K562 (cell line): ENCODE measurements around the gene ASPDH. TPM values are rescaled to one million over a fixed set of nuclear protein-coding genes. Genes with fewer than 3 reads are reported as not detected.

Experiments used
- ATAC-seq: fragments of 200-7000 bp; cut with Tn5 transposase; 3 replicates; pipeline ENCODE4 v1.9.1; 2020; ENCODE audit warnings: moderate library complexity
- BruUV-seq: library from RNA; stranded (reverse); fragments of 400-500 nt; replicated peaks from 2 replicates; lab custom pipeline; 2021; lab: Mats Ljungman, UMichigan
- CTCF ChIA-PET: fragments of 300-600 bp; formaldehyde crosslinking; extraction: SDS; loops from one replicate; lab custom pipeline; 2021; ENCODE audit warnings: low intra/inter-chr PET ratio; lab: Yijun Ruan, JAX
- POLR2A ChIA-PET: fragments of 300-600, 350-650 bp; sonication (Branson Sonifier 250); formaldehyde crosslinking; extraction: SDS; loops from one replicate; lab custom pipeline; 2021; ENCODE audit warnings: antibody characterized with exemption, inconsistent platforms; lab: Yijun Ruan, JAX
- DNase-seq, 4 experiments: peaks; one replicate each; pipeline versions ENCODE4 v3.0.0 to v3.0.0-alpha.2; 2011 to 2018; ENCODE audit warnings: low spot score in 3 of 4, mixed read lengths in 3 of 4; ENCODE audit errors: extremely low read depth in 1 of 4
- FAIRE-seq: peaks from 2 replicates; lab custom pipeline; 2011; peaks lifted over from hg19 to GRCh38; lab: Jason Lieb, UNC
- H2AFZ ChIP-seq: 2 replicates; pipeline ENCODE4 v1.6.0; 2011; ENCODE audit warnings: low read depth, low read length, control low read depth, inconsistent platforms
- H3K27ac ChIP-seq: fragments of 200-600 bp; 3 replicates; pipeline ENCODE4 v1.8.0; 2011; ENCODE audit warnings: low read depth, mild to moderate bottlenecking, control low read depth, inconsistent platforms, low read length, moderate library complexity, mixed read lengths; ENCODE audit errors: extremely low read depth
- H3K27me3 ChIP-seq, 2 experiments: fragments of 300-600 bp in 1 of 2; 2 replicates in 1 of 2; 3 replicates in 1 of 2; pipeline versions ENCODE4 v1.6.0 to v1.8.0; 2011; ENCODE audit warnings: inconsistent platforms in 2 of 2, low read length in 2 of 2, mild to moderate bottlenecking in 1 of 2, mixed read lengths in 1 of 2, moderate library complexity in 1 of 2; ENCODE audit not compliant: control insufficient read depth in 2 of 2, insufficient read depth in 2 of 2
- H3K36me3 ChIP-seq: fragments of 300-600 bp; 3 replicates; pipeline ENCODE4 v1.8.0; 2011; ENCODE audit warnings: mild to moderate bottlenecking, low read length, inconsistent platforms; ENCODE audit not compliant: control insufficient read depth, insufficient read depth
- H3K4me1 ChIP-seq, 2 experiments: fragments of 200-600 bp in 1 of 2; replicated peaks in 1 of 2; 2 replicates in 1 of 2; 3 replicates in 1 of 2; pipeline versions ENCODE4 v1.5.1 to v1.8.0; 2011; ENCODE audit warnings: inconsistent platforms in 2 of 2, low read length in 2 of 2, mild to moderate bottlenecking in 1 of 2, mixed read lengths in 1 of 2, moderate library complexity in 1 of 2; ENCODE audit not compliant: control insufficient read depth in 2 of 2, insufficient read depth in 2 of 2
- H3K4me2 ChIP-seq: 2 replicates; pipeline ENCODE4 v1.6.1; 2011; ENCODE audit warnings: low read length, control low read depth, inconsistent platforms, mixed read lengths; ENCODE audit not compliant: insufficient read depth
- H3K4me3 ChIP-seq: fragments of 200-600 bp; sonication (generic), shearing (Covaris generic); 2 replicates; pipeline ENCODE4 v1.5.1; 2016; ENCODE audit warnings: control low read depth, inconsistent platforms
- H3K79me2 ChIP-seq: fragments of 200-600 bp; 3 replicates; pipeline ENCODE4 v1.8.0; 2011; ENCODE audit warnings: low read length, inconsistent platforms; ENCODE audit not compliant: control insufficient read depth, insufficient read depth
- H3K9ac ChIP-seq, 2 experiments: 2 replicates each; pipeline versions ENCODE4 v1.6.0 to v1.6.1; 2011; ENCODE audit warnings: low read depth in 2 of 2, low read length in 2 of 2, control low read depth in 1 of 2, inconsistent platforms in 1 of 2, mild to moderate bottlenecking in 1 of 2, mixed read lengths in 1 of 2; ENCODE audit not compliant: insufficient read depth in 1 of 2
- H3K9me1 ChIP-seq: one replicate; pipeline ENCODE4 v1.6.0; 2011; ENCODE audit warnings: inconsistent platforms, mild to moderate bottlenecking, low read length, moderate library complexity; ENCODE audit not compliant: control insufficient read depth, insufficient read depth
- H3K9me3 ChIP-seq: replicated peaks from 2 replicates; pipeline ENCODE4 v1.5.1; 2011; ENCODE audit warnings: low read depth, low read length, inconsistent platforms; ENCODE audit not compliant: control insufficient read depth, insufficient read depth
- H4K20me1 ChIP-seq: replicated peaks from 2 replicates; pipeline ENCODE4 v1.6.1; 2011; ENCODE audit warnings: low read length, inconsistent platforms, mixed read lengths; ENCODE audit not compliant: control insufficient read depth, insufficient read depth
- EGR1 ChIP-seq: fragments of 450-650 bp; conservative IDR thresholded peaks from 2 replicates; pipeline ENCODE4 v1.6.1; 2017; ENCODE audit warnings: mild to moderate bottlenecking
- HEY1 ChIP-seq: fragments of 250-450 bp; sonication (Bioruptor Pico); IDR thresholded peaks from 2 replicates; pipeline ENCODE4 v1.5.0; 2020; ENCODE audit warnings: mild to moderate bottlenecking, moderate library complexity, borderline replicate concordance
- KDM1A ChIP-seq, 2 experiments: fragments of 450-650 bp; IDR thresholded peaks; 2 replicates each; pipeline ENCODE4 v1.6.1; 2016; ENCODE audit warnings: mild to moderate bottlenecking in 2 of 2
- KDM2B ChIP-seq: fragments of 250-450 bp; sonication (Bioruptor Pico); IDR thresholded peaks from 2 replicates; pipeline ENCODE4 v1.8.0; 2021; ENCODE audit warnings: mild to moderate bottlenecking, moderate library complexity
- LARP7 ChIP-seq: fragments of 450-650 bp; IDR thresholded peaks from 2 replicates; pipeline ENCODE4 v1.6.1; 2016
- MCM7 ChIP-seq, 2 experiments: fragments of 450-650 bp; IDR thresholded peaks; 2 replicates each; pipeline ENCODE4 v1.6.1; 2016 to 2018
- SMAD3 ChIP-seq: fragments of 450-650 bp; formaldehyde crosslinking; conservative IDR thresholded peaks from 2 replicates; pipeline ENCODE4 v1.4.0; 2020; ENCODE audit warnings: mild to moderate bottlenecking
- TGIF2 ChIP-seq: sonication (generic); formaldehyde crosslinking; IDR thresholded peaks from 2 replicates; pipeline ENCODE4 v1.8.1; 2022; ENCODE audit warnings: mild to moderate bottlenecking, missing genetic modification reagents, moderate library complexity
- ZNF263 ChIP-seq: sonication (generic); formaldehyde crosslinking; IDR thresholded peaks from 2 replicates; pipeline ENCODE4 v1.8.0; 2022; ENCODE audit warnings: mild to moderate bottlenecking, missing genetic modification reagents, borderline replicate concordance
- ZNF449 ChIP-seq: fragments of 250-450 bp; sonication (Bioruptor Pico); IDR thresholded peaks from 2 replicates; pipeline ENCODE4 v1.8.0; 2022; ENCODE audit warnings: moderate library complexity, mild to moderate bottlenecking, inconsistent platforms
- WGBS: fragments of 100-300 bp; shearing (Covaris generic); methylation state at CpG from one replicate; pipeline ENCODE4 v1.1.6; 2016; ENCODE audit warnings: low coverage, mixed read lengths; ENCODE audit not compliant: insufficient coverage; ENCODE audit errors: missing lambda C conversion rate; 5-methylcytosine and 5-hydroxymethylcytosine counted together
- in situ Hi-C: fragments of 300-500 bp; cut with MboI; formaldehyde crosslinking; loops from 4 replicates; pipeline ENCODE4 v1.15.0; 2018; ENCODE audit warnings: inconsistent platforms, mixed read lengths
- intact Hi-C: fragments of 100-400 bp; cut with micrococcal nuclease; formaldehyde crosslinking; loops from 2 replicates; pipeline ENCODE4 v1.14.2; 2022
- polyA plus RNA-seq, 8 experiments: library from polyadenylated mRNA; depleted of rRNA in 4 of 8; stranded (reverse) in 5 of 8; unstranded in 3 of 8; fragments of >200 nt; fragmentation: Nextera tagmentation in 2 of 8; fragmentation: Illumina TruSeq in 1 of 8; extraction: Ambion mirVana in 2 of 8; extraction: Trizol in 1 of 8; gene quantifications; 2 replicates each; pipeline versions ENCODE4 v1.2.1 to v1.2.3, GENCODE V29; 2011 to 2014; ENCODE audit warnings: inconsistent platforms in 1 of 8, missing spikeins in 1 of 8
- total RNA-seq, 7 experiments: library from RNA; depleted of rRNA in 6 of 7; stranded (reverse); fragments of >200 nt in 6 of 7; fragmentation: Illumina TruSeq in 2 of 7; extraction: Trizol in 2 of 7; gene quantifications; 2 replicates each; pipeline versions ENCODE4 v1.2.1 to v1.2.3, GENCODE V29; 2011 to 2021; ENCODE audit warnings: low replicate concordance in 1 of 7

The ASPDH gene
- total and polyA plus RNA-seq, 9 of the 15 experiments (the other 6 are each of a cell fraction or from before 2014, with no cell fraction given), result not detected

DNA sequence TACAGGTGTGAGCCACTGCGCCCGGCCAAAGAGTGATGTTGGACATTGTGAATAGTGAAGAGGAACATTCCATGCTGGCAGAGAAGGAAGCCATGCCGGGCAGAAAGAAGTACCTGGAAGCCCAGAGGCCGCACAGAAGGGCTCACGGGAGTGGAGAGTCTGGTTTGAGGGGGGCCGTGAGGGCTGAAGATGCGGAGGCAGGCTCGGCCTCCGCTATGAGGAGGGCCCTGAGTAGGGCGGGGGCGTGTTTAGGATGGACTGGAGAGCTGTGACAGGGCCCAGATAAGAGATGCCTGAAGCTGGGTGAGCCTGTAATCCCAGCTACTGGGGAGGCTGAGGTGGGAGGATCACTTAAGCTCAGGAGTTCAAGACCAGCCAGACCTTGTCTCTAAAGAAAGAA, 4.3 kb downstream of the ASPDH start:
- FAIRE-seq (no peak), DNase-seq (peak; percentile 40 to 68 (median 54)), ATAC-seq (no peak)
- peaks cover 4% of the 10 kb centered on the region for H3K9me1 ChIP-seq
- no peak overlapping the region for H3K4me2 ChIP-seq
- H3K4me3 ChIP-seq, result no peak overlapping the region
- H3K27me3 ChIP-seq, result no peaks in the 10 kb centered on the region
- no peaks in the 10 kb centered on the region for H3K36me3 ChIP-seq
- BruUV-seq, result no TSS peak
- no peaks in the 10 kb centered on the region for H3K9me3 ChIP-seq
- TF ChIP-seq ZNF449 (CRISPR knock-in tag), result no peak
- no peak for TF ChIP-seq HEY1 (CRISPR knock-in tag)
- TF ChIP-seq KDM2B (CRISPR knock-in tag), result no peak
- no peak for TF ChIP-seq TGIF2 (CRISPR knock-in tag)
- peak in 1 of 2 experiments; percentile 22; a peak in 1 of 4 replicates for TF ChIP-seq KDM1A (IDR thresholded peaks at IDR 0.05)
- no peak for TF ChIP-seq ZNF263 (CRISPR knock-in tag)
- TF ChIP-seq EGR1, result peak; percentile 80
- TF ChIP-seq MCM7 (IDR thresholded peaks at IDR 0.05), result no peak
- TF ChIP-seq SMAD3 (CRISPR knock-in tag), result no peak
- TF ChIP-seq LARP7, result no peak
- H4K20me1 ChIP-seq, result no peaks in the 10 kb centered on the region
- 42% methylated on average over 11 of the region's 11 CpGs for WGBS
- intact Hi-C loops (no loop called here), in situ Hi-C loops (no loop called here)
- 0 out of 4 replicates have a peak overlapping the region, but pooled peaks of 1 of the 2 experiments have one; percentile 43 for H3K9ac ChIP-seq
- H3K27ac ChIP-seq, result no peak overlapping the region
- ChIA-PET POLR2A (interaction anchor here (1.0 to 1.1 kb wide), 2 partner anchors 10 to 152 kb away, joined by 3 read pairs; no protein-coding TSS in a partner anchor), CTCF (no interaction called here)
- peaks cover 5 to 60% of the 10 kb centered on the region in 2 experiments; a peak in 4 of 5 replicates for H3K4me1 ChIP-seq
- H2AFZ ChIP-seq, result no peak overlapping the region
- H3K79me2 ChIP-seq, result no peaks in the 10 kb centered on the region; the same call in 2 of the 3 replicates
